Activated T-cell treated with anti-CD3 and anti-CD28 coated beads for 4 hours (primary cell): Measurements from ENCODE around the gene ARHGAP33.
"Not testable (repeated sequence)": the region's sequence is repeated elsewhere in the genome, so short reads cannot be mapped to it uniquely, and the experiment has no call there.

Experiments
- DNase-seq: peaks from one replicate; pipeline ENCODE4 v3.0.0-alpha.2; 2020

The ARHGAP33 gene

GRCh38 chr19:35780717-35781116 is 5.4 kb downstream of the ARHGAP33 start:
- DNase-seq = no peak

GRCh38 chr19:35781650-35782049 is 6.3 kb downstream of the ARHGAP33 start:
- DNase-seq = no peak

- DNase-seq = no peak
These were observed 7.2 kb downstream of the ARHGAP33 start for GRCh38 chr19:35782589-35782988.

GRCh38 chr19:35783469-35784434 is 8.4 kb downstream of the ARHGAP33 start:
- DNase-seq = no peak

GRCh38 chr19:35784503-35785338 is 9.4 kb downstream of the ARHGAP33 start:
- no peak for DNase-seq

GRCh38 chr19:35785339-35785627 is 9.9 kb downstream of the ARHGAP33 start:
- no peak for DNase-seq

- DNase-seq = no peak
These were observed 11.2 kb downstream of the ARHGAP33 start for GRCh38 chr19:35786299-35787160.

GRCh38 chr19:35787227-35787799 is 11.9 kb downstream of the ARHGAP33 start:
- no peak for DNase-seq

- no peak for DNase-seq
These were observed 13.0 kb downstream of the ARHGAP33 start for GRCh38 chr19:35788205-35788960.

GRCh38 chr19:35789195-35789977 is 14.0 kb downstream of the ARHGAP33 start:
- no peak for DNase-seq

GRCh38 chr19:35789978-35790944 is 14.9 kb downstream of the ARHGAP33 start:
- no peak for DNase-seq

- no peak for DNase-seq
These were observed 15.8 kb downstream of the ARHGAP33 start for GRCh38 chr19:35790981-35791813.

- no peak for DNase-seq
These were observed 16.5 kb downstream of the ARHGAP33 start for GRCh38 chr19:35791814-35792279.

- DNase-seq = no peak
These were observed 16.9 kb downstream of the ARHGAP33 start for GRCh38 chr19:35792312-35792711.

- DNase-seq = no peak
These were observed 17.5 kb downstream of the ARHGAP33 start for GRCh38 chr19:35792888-35793287.

- no peak for DNase-seq
These were observed 18.2 kb downstream of the ARHGAP33 start for GRCh38 chr19:35793381-35794165.

GRCh38 chr19:35795564-35795963 is 20.2 kb downstream of the ARHGAP33 start:
- DNase-seq = not testable (repeated sequence)
